SJCRH30 (cell line): ENCODE measurements around the gene GP1BA. TPM values are rescaled to one million over a fixed set of nuclear protein-coding genes. Genes with fewer than 3 reads are reported as not detected.
"Not testable (repeated sequence)": the region's sequence is repeated elsewhere in the genome, so short reads cannot be mapped to it uniquely, and the experiment has no call there.

ENCODE experiments used
- DNase-seq, 2 experiments: peaks; one replicate each; pipeline ENCODE4 v3.0.0-alpha.2; 2015 to 2020
- H3K27ac ChIP-seq: fragments of 250-450 bp; sonication (Bioruptor Pico); 2 replicates; pipeline ENCODE4 v1.5.1; 2020; ENCODE audit warnings: mild to moderate bottlenecking, moderate library complexity
- H3K27me3 ChIP-seq: fragments of 250-450 bp; sonication (Bioruptor Pico); 2 replicates; pipeline ENCODE4 v1.5.1; 2020; ENCODE audit warnings: mild to moderate bottlenecking, moderate library complexity
- H3K36me3 ChIP-seq: fragments of 250-450 bp; sonication (Bioruptor Pico); 2 replicates; pipeline ENCODE4 v1.5.1; 2020; ENCODE audit warnings: mild to moderate bottlenecking, moderate library complexity
- H3K4me1 ChIP-seq: fragments of 250-450 bp; sonication (Bioruptor Pico); 2 replicates; pipeline ENCODE4 v1.5.1; 2020; ENCODE audit warnings: mild to moderate bottlenecking, moderate library complexity
- H3K4me3 ChIP-seq: fragments of 250-450 bp; sonication (Bioruptor Pico); 2 replicates; pipeline ENCODE4 v1.5.1; 2020; ENCODE audit warnings: mild to moderate bottlenecking, moderate library complexity
- H3K9me3 ChIP-seq: fragments of 250-450 bp; sonication (Bioruptor Pico); replicated peaks from 2 replicates; pipeline ENCODE4 v1.5.1; 2020; ENCODE audit warnings: mild to moderate bottlenecking, moderate library complexity
- total RNA-seq: library from RNA; depleted of rRNA; stranded (reverse); fragments of >200 nt; shearing (Covaris generic); gene quantifications from 2 replicates; pipeline ENCODE4 v1.2.3, GENCODE V29; 2014

GP1BA gene
- total RNA-seq, 1 experiment from 2014 or later, result not detected

DNA sequence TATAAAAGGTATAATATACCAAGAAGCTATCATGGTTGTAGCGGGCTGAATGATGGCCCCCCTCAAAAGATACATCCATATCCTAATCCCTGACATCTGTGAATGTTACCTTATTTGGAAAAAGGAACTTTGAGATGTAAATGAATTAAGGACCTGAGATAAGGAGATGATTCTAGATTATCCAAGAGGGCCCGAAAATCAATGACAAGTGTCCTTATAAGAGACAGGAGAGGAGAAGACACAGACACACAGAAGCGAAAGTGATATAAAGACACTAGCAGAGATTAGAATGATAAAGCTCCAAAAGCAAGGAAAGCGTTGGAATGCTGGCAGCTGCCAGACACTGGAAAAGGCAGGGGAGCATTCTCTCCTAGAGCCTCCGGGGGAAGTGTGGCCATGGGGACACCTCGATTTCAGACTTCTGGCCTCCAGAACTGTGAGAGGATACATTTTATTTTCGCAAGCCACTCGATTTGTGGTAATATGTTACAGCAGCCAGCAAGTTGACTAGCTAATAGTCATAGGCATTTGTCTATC lies 12.5 kb upstream of the GP1BA start:
- H3K4me3 ChIP-seq, result no peak overlapping the region
- DNase-seq, result peak in 1 of 2 experiments; percentile 33
- H3K9me3 ChIP-seq, result no peaks in the 10 kb centered on the region
- H3K4me1 ChIP-seq, result no peaks in the 10 kb centered on the region
- H3K27ac ChIP-seq, result no peak overlapping the region
- no peaks in the 10 kb centered on the region for H3K27me3 ChIP-seq
- H3K36me3 ChIP-seq, result no peaks in the 10 kb centered on the region

DNA sequence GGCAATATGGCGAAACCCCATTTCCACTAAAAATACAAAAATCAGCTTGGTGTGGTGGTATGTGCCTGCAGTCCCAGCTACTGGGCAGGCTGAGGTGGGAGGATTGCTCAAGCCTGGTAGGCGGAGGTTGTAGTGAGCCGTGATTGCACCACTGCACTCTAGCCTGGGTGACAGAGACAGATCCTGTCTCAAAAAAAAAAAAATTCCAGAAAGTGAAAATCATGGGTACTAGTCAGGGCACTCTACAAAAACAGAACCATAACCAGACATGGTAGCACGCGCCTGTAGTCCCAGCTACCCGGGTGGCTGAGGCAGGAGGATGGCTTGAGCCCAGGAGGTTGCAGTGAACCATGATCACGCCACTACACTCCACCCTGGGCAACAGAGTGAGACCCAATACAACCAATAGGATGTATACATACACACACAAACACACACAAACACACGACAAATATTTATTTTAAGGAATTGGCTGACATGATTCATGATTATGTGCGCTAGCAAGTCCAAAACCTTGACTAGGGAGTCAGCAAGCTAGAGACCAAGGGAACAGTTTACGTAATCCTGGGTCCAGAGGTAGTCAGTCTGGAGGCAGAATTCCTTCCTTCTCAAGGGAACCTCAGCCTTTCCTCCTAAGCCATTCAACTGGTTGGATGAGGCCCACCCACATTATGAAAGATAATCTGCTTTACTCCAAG lies 11.6 kb upstream of the GP1BA start:
- no peaks in the 10 kb centered on the region for H3K9me3 ChIP-seq
- no peak overlapping the region for H3K4me3 ChIP-seq
- H3K27ac ChIP-seq, result no peak overlapping the region
- H3K4me1 ChIP-seq, result no peaks in the 10 kb centered on the region
- no peaks in the 10 kb centered on the region for H3K36me3 ChIP-seq
- no peaks in the 10 kb centered on the region for H3K27me3 ChIP-seq
- DNase-seq, result no peak

DNA sequence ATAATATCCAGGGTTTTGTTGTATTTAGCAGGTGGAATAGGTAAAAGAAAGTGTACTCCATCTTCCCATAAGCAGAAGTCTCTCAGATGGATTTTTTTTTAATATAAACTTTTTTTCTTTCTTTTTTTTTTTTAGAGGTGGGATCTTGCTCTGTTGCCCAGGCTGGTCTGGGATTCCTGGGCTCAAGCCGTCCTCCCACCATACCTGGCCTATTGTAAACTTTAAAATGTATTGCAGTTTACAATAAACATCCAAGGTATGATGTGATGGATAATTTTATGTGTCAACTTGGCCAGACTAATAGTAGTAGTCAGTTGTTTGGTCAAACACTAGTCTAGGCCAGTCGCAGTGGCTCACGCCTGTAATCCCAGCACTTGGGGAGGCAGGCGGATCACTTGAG lies 10.8 kb upstream of the GP1BA start:
- H3K27ac ChIP-seq, result no peak overlapping the region
- DNase-seq, result no peak
- no peaks in the 10 kb centered on the region for H3K36me3 ChIP-seq
- no peaks in the 10 kb centered on the region for H3K9me3 ChIP-seq
- H3K4me3 ChIP-seq, result no peak overlapping the region
- H3K4me1 ChIP-seq, result no peaks in the 10 kb centered on the region
- no peaks in the 10 kb centered on the region for H3K27me3 ChIP-seq

DNA sequence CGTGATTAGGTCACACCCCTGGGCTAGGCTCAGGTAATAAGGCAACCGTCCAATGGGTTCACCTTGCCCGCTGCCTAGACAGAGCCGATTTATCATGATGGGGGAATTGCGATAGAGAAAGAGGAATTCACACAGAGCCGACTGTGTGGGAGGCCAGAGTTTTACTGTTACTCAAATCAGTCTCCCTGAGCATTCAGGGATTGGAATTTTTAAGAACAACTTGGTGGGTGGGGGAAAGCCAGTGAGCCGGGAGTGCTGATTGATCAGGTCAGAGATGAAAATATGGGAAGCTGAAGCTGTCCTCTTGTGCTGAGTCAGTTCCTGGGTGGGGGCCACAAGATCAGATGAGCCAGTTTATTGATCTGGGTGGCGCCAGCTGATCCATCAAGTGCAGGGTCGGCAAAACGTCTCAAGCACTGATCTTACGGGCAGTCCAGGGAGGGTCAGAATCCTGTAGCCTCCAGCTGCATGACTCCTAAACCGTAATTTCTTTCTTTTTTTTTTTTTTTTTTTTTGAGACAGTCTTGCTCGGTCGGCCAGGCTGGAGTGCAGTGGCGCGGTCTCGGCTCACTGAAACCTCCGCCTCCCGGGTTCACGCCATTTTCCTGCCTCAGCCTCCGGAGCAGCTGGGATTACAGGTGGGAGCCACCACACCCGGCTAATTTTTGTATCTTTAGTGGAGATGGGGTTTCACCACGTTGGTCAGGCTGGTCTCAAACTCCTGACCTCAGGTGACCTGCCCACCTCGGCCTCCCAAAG lies 5.3 kb upstream of the GP1BA start:
- not testable (repeated sequence) for H3K27ac ChIP-seq, H3K4me1 ChIP-seq, DNase-seq, H3K4me3 ChIP-seq, H3K27me3 ChIP-seq, H3K36me3 ChIP-seq, H3K9me3 ChIP-seq

DNA sequence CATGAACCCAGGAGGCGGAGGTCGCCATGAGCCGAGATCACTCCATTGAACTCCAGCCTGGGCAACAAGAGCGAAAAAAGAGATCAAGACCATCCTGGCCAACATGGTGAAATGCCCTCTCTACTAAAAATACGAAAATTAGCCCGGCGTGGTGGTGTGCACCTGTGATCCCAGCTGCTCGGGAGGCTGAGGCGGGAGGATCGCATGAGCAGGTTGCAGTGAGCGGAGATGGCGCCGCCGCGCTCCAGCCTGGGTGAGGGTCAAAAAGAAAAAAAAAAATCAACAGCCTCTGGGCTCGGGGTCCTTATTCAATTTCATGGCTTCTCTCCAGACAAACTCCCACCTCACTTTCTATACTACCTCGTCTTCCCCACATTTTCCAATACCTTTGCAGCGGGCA lies 3.2 kb upstream of the GP1BA start:
- no peak for DNase-seq
- no peak overlapping the region for H3K27ac ChIP-seq

DNA sequence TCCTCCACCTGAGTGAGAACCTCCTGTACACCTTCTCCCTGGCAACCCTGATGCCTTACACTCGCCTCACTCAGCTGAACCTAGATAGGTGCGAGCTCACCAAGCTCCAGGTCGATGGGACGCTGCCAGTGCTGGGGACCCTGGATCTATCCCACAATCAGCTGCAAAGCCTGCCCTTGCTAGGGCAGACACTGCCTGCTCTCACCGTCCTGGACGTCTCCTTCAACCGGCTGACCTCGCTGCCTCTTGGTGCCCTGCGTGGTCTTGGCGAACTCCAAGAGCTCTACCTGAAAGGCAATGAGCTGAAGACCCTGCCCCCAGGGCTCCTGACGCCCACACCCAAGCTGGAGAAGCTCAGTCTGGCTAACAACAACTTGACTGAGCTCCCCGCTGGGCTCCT lies 679 bp downstream of the GP1BA start:
- Histone ChIP-seq H3K4me3 (no peak overlapping the region), H3K4me1 (no peaks in the 10 kb centered on the region), H3K27me3 (no peaks in the 10 kb centered on the region), H3K36me3 (peaks cover 4% of the 10 kb centered on the region; the same call in 1 of the 2 replicates), H3K27ac (no peak overlapping the region), H3K9me3 (no peaks in the 10 kb centered on the region)
- DNase-seq, result no peak

More for the DNA sequence above, 3.2 kb upstream of the GP1BA start:
- Histone ChIP-seq H3K4me1 (no peaks in the 10 kb centered on the region), H3K4me3 (no peak overlapping the region), H3K27me3 (no peaks in the 10 kb centered on the region), H3K36me3 (no peaks in the 10 kb centered on the region), H3K9me3 (no peaks in the 10 kb centered on the region)

DNA sequence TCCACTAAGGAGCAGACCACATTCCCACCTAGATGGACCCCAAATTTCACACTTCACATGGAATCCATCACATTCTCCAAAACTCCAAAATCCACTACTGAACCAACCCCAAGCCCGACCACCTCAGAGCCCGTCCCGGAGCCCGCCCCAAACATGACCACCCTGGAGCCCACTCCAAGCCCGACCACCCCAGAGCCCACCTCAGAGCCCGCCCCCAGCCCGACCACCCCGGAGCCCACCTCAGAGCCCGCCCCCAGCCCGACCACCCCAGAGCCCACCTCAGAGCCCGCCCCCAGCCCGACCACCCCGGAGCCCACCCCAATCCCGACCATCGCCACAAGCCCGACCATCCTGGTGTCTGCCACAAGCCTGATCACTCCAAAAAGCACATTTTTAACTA lies 1.6 kb downstream of the GP1BA start:
- H3K4me1 ChIP-seq, result no peaks in the 10 kb centered on the region
- no peak overlapping the region for H3K27ac ChIP-seq
- peaks cover 4% of the 10 kb centered on the region; the same call in 1 of the 2 replicates for H3K36me3 ChIP-seq
- H3K9me3 ChIP-seq, result no peaks in the 10 kb centered on the region
- DNase-seq, result no peak
- H3K4me3 ChIP-seq, result no peak overlapping the region
- no peaks in the 10 kb centered on the region for H3K27me3 ChIP-seq

DNA sequence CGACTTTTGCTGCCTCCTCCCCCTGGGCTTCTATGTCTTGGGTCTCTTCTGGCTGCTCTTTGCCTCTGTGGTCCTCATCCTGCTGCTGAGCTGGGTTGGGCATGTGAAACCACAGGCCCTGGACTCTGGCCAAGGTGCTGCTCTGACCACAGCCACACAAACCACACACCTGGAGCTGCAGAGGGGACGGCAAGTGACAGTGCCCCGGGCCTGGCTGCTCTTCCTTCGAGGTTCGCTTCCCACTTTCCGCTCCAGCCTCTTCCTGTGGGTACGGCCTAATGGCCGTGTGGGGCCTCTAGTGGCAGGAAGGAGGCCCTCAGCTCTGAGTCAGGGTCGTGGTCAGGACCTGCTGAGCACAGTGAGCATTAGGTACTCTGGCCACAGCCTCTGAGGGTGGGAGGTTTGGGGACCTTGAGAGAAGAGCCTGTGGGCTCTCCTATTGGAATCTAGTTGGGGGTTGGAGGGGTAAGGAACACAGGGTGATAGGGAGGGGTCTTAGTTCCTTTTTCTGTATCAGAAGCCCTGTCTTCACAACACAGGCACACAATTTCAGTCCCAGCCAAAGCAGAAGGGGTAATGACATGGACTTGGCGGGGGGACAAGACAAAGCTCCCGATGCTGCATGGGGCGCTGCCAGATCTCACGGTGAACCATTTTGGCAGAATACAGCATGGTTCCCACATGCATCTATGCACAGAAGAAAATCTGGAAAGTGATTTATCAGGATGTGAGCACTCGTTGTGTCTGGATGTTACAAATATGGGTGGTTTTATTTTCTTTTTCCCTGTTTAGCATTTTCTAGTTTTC lies 2.3 kb downstream of the GP1BA start:
- Histone ChIP-seq H3K36me3 (peaks cover 4% of the 10 kb centered on the region; the same call in 1 of the 2 replicates), H3K4me1 (no peaks in the 10 kb centered on the region), H3K4me3 (no peak overlapping the region), H3K27me3 (no peaks in the 10 kb centered on the region), H3K9me3 (no peaks in the 10 kb centered on the region), H3K27ac (no peak overlapping the region)
- peak; percentile 37 to 53 for DNase-seq

DNA sequence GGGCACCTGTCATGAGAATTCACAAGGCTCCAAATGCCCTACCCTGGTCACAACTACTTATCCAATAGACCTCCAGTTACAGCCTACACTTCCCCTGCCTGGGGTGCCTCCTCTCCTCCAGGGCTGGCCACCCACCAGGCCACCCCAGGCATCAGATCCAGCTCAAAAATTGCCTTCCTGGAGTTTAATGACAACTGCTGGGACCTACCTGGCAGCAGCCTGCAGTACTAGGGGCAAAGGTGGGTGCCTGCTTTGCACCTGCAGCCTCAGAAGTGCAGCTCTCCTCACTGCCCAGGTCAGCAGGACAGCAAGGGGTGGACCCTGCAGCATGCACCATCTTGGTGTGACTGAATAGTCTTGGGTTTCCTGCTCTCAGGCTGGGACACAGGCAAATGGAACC lies 3.6 kb downstream of the GP1BA start:
- Histone ChIP-seq H3K4me1 (no peaks in the 10 kb centered on the region), H3K27ac (no peak overlapping the region), H3K4me3 (no peak overlapping the region), H3K27me3 (no peaks in the 10 kb centered on the region), H3K36me3 (peaks cover 4% of the 10 kb centered on the region; the same call in 1 of the 2 replicates), H3K9me3 (no peaks in the 10 kb centered on the region)
- DNase-seq, result no peak

DNA sequence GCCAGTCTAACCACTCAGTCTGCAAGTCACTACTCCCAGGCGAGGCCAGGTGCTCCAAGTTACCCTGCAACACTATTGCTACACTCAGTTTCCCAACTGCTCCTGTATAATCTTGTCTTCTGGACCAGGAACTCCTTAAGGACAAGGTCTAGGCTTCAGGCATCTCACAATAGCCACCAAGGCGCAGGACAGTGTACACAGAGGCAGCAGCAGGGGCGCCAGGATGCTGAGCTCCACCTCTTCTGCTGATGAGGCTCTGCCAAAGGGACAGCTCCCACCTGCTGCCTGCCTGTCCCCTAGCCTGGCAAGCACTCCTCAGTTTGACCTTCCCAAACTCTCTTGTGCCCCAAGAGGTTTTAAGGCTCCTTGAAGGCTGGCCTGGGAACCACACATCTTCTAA lies 4.4 kb downstream of the GP1BA start:
- no peak overlapping the region for H3K4me3 ChIP-seq
- no peak for DNase-seq
- no peaks in the 10 kb centered on the region; the same call in 1 of the 2 replicates for H3K4me1 ChIP-seq
- no peak overlapping the region for H3K27ac ChIP-seq
- H3K27me3 ChIP-seq, result no peaks in the 10 kb centered on the region
- H3K36me3 ChIP-seq, result peaks cover 4% of the 10 kb centered on the region; the same call in 1 of the 2 replicates
- no peaks in the 10 kb centered on the region for H3K9me3 ChIP-seq

DNA sequence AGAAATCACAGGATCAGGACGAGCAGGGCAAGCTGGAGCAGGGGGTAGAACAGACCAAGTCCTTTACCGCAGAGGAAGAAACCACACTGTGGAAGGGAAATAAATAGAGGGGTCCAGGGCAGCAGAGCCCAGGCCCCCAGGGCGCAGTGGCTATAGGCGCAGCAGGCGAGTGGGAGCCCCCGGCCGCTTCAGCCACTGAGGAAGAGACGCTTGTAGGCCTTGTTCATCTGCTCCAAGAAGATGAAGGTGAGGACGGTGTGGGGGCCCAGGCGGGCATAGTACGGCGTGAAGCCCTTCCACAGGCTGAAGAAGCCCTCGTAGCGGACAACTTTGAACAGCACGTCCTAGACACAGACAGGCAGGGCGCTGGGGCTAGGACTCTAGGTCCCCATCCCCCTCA lies 5.5 kb downstream of the GP1BA start:
- no peak overlapping the region for H3K27ac ChIP-seq
- no peak for DNase-seq
- no peaks in the 10 kb centered on the region; the same call in 1 of the 2 replicates for H3K4me1 ChIP-seq
- no peak overlapping the region for H3K4me3 ChIP-seq
- H3K9me3 ChIP-seq, result no peaks in the 10 kb centered on the region
- H3K36me3 ChIP-seq, result peaks cover 4% of the 10 kb centered on the region; the same call in 1 of the 2 replicates
- H3K27me3 ChIP-seq, result no peaks in the 10 kb centered on the region

DNA sequence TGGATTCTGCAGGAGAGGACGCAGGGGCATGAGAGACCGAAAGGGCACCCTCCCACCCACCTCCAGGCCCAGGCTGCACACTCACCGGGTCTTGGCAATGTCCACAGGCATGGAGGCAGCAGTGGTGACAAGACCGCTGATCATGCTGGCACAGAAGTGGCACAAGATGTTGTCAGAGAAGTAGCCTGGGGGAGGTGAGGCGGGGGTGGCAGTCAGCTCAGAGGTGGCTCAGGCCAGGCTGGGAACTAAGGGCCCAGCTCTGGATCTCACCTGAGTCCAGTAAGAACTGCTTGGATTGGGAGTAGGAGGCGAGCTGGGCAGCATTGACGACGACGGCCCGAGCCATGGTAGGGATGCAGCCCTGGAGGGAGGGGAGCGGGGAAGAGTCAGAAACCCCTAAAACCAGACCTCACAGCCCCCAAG lies 6.0 kb downstream of the GP1BA start:
- H3K9me3 ChIP-seq, result no peaks in the 10 kb centered on the region
- H3K4me3 ChIP-seq, result no peak overlapping the region
- no peak for DNase-seq
- no peaks in the 10 kb centered on the region for H3K27me3 ChIP-seq
- H3K4me1 ChIP-seq, result no peaks in the 10 kb centered on the region; the same call in 1 of the 2 replicates
- H3K27ac ChIP-seq, result no peak overlapping the region
- H3K36me3 ChIP-seq, result peaks cover 4% of the 10 kb centered on the region; the same call in 1 of the 2 replicates

DNA sequence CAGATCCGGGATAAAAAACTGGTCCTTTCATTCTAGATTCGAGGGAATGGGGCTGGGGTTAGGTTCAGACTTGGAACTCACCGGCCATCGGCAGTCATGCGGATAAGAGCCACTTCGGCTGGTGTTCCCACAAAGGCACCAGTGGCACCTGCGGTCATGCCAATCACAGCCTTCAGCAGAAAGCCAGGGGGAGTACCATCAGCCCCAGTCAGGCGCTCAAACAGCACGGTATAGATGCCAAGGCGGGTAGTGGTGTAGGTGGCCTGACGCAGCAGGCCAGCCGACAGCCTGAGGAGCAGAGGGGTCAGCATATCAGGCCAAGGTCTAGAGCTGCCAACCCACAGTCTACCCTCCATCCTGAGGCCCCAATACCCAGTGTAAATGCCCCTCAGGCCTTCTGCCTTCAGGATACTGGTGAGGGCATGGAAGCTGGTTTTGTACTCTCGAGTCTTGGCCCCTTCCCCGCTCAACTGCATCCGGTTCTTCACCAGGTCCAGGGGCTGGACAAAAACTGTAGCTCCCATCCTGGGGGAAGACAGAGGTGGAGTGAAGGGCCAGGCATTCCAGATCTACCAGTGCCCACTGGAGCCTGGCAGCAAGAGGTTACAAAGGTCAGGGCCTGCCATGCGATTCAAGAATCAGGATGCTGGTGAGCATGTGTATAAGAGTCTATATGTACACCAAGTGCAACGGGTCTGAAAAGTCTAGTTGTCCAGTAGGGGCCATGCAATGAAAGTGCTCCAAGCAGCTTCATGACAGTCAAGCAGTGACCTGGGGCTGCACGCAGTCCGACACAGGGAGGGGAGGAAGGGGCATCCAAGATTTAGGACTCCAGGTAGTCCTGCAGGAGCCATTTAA lies 6.8 kb downstream of the GP1BA start:
- Histone ChIP-seq H3K9me3 (no peaks in the 10 kb centered on the region), H3K27ac (peak overlapping the region; percentile 90), H3K27me3 (no peaks in the 10 kb centered on the region), H3K4me1 (no peaks in the 10 kb centered on the region; the same call in 1 of the 2 replicates), H3K36me3 (peaks cover 7% of the 10 kb centered on the region), H3K4me3 (peak overlapping the region; percentile 67)
- no peak for DNase-seq

DNA sequence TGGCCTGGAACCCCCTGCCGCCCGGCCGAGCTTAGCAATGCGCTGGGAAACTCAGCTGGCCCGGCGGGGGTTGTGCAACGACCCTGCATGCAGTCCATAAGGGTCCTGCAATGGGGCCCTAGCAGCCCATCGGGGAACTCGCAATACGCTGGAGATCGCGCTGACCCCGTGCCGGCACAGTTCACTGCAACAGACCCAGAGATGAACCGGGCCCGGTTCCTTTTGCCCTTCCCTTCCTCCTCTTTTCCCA lies 7.4 kb downstream of the GP1BA start:
- H3K36me3 ChIP-seq, result peaks cover 12% of the 10 kb centered on the region

More for the DNA sequence above, 7.4 kb downstream of the GP1BA start:
- Histone ChIP-seq H3K27me3 (no peaks in the 10 kb centered on the region), H3K9me3 (no peaks in the 10 kb centered on the region), H3K4me1 (no peaks in the 10 kb centered on the region; the same call in 1 of the 2 replicates), H3K27ac (peak overlapping the region; percentile 90), H3K4me3 (peak overlapping the region; percentile 67)
- no peak for DNase-seq
